Loucy (cell line): ENCODE results near the gene NADK.
"Not testable (repeated sequence)": the region's sequence is repeated elsewhere in the genome, so short reads cannot be mapped to it uniquely, and the experiment has no call there.

ENCODE experiments used
- EZH2phosphoT487 ChIP-seq: fragments of 200-600 bp; IDR thresholded peaks from 2 replicates; pipeline ENCODE4 v1.6.1; 2018; ENCODE audit warnings: antibody characterized with exemption, mild to moderate bottlenecking, moderate library complexity, borderline replicate concordance
- TF ChIP-seq, protein P1 (sequence below): fragments of 200-600 bp; sonication (generic); conservative IDR thresholded peaks from 2 replicates; pipeline ENCODE4 v1.5.1; 2014; ENCODE audit warnings: mild to moderate bottlenecking, antibody characterized with exemption, low read length

DNA sequence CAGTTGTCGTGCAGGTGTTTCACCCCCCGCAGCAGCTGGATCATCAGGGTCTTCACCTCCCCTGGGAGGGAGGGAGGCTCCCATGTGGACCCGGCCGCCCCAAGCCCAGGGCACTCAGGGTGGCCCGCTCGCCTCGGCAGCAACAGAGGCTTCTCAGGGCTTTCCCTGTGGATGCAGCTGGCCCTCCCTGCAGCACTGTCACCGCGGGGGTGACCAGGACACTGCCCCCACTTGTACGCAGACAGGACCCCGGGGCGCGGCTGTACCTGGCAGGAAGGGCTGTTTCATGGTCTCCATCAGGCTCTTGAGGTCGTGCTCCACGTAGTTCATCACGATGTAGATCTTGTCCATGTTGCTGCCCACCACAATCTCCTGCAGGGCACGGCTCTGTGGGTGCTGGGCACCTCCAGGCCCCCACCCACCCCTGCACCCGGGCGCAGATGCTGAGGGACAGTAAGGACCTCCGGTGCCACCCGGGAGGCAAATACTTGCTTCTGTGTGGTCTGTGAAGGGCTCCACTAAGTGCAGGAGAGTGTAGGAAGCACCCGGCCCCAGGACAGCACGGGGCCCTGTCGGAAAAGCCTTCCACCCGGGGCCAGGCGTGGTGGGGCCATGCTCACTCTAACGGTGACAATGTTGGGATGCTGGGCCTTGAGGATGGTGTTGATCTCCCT is 73.8 kb downstream of the NADK start:
- TF ChIP-seq, protein P1, sequence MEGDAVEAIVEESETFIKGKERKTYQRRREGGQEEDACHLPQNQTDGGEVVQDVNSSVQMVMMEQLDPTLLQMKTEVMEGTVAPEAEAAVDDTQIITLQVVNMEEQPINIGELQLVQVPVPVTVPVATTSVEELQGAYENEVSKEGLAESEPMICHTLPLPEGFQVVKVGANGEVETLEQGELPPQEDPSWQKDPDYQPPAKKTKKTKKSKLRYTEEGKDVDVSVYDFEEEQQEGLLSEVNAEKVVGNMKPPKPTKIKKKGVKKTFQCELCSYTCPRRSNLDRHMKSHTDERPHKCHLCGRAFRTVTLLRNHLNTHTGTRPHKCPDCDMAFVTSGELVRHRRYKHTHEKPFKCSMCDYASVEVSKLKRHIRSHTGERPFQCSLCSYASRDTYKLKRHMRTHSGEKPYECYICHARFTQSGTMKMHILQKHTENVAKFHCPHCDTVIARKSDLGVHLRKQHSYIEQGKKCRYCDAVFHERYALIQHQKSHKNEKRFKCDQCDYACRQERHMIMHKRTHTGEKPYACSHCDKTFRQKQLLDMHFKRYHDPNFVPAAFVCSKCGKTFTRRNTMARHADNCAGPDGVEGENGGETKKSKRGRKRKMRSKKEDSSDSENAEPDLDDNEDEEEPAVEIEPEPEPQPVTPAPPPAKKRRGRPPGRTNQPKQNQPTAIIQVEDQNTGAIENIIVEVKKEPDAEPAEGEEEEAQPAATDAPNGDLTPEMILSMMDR = not testable (repeated sequence)
- not testable (repeated sequence) for TF ChIP-seq EZH2phosphoT487
